Sigmoid colon (tissue), 4 donors: Measurements from ENCODE around the gene DPP6.

Experiments used
- CTCF ChIP-seq, 4 experiments: fragments of 450-650 bp in 3 of 4; fragments of 200-600 bp in 1 of 4; IDR thresholded peaks; one replicate each; pipeline ENCODE4 v1.5.1; 2016 to 2019; ENCODE audit warnings: antibody characterized with exemption in 4 of 4, mild to moderate bottlenecking in 3 of 4, moderate library complexity in 2 of 4
- POLR2AphosphoS5 ChIP-seq, 4 donors: sonication (generic); formaldehyde crosslinking; IDR thresholded peaks; one replicate each; pipeline ENCODE4 v1.6.1; 2017; ENCODE audit warnings: antibody characterized with exemption in 4 of 4

GRCh38 chr7:154852205-154852604 is 800.0 kb downstream of the DPP6 start:
- no peak for TF ChIP-seq POLR2AphosphoS5 (IDR thresholded peaks at IDR 0.05)
- TF ChIP-seq CTCF (IDR thresholded peaks at IDR 0.05) = no peak
